DMS153 (cell line): ENCODE results near the gene SLC5A2.
A peak's percentile ranks its signal among the peaks of the same experiment; 100 is the strongest.

Source experiments
- DNase-seq: peaks from one replicate; lab custom pipeline; 2025; lab: John Stamatoyannopoulos, UW

The SLC5A2 gene

DNA sequence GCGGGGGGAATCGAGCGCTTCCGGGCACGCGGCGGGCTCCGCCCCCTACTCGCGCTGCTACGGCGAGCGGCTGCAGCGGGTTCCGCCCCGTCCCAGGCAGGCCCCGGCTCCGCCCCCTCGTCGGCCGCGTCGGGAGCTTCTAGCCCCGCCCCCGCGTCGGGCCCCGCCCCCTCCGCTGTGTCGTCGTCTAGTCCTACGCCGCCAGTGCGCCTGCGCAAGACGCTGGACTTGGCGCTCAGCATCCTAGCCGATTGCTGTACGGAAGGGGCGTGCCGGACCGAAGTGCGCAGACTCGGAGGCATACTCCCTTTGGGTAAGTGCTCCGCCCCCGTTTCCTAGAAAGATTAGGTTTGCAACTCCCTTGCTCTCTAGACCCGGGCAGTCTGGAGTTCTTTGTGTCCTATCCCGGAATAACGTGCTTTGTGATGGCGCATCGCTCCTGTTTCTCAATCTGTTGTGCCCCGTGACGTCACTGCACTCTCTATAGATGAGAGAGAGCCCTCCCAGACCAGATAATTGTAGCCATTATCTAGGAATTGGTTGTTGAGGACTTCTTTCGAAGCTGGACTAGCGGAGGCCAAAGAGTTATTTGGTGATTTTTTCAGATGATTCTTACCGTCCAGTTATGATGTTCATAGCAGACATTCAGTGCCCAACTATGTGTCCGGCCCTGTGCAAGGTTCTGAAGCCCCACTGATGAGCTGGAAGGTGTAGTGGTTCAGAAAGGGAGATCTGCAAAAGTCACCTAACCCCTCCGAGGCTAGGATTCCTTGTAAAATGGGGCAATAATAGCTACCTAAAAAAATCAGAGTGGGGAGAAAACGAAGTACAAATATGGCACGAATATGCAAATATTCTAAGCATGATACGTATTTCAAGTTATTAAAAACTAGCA, 23.0 kb upstream of the SLC5A2 start:
- peak; percentile 98 for DNase-seq

GRCh38 chr16:31460582-31461002, 22.3 kb upstream of the SLC5A2 start:
- no peak for DNase-seq

GRCh38 chr16:31461201-31461920, 21.6 kb upstream of the SLC5A2 start:
- DNase-seq, result no peak

GRCh38 chr16:31461921-31462804, 20.8 kb upstream of the SLC5A2 start:
- no peak for DNase-seq

DNA sequence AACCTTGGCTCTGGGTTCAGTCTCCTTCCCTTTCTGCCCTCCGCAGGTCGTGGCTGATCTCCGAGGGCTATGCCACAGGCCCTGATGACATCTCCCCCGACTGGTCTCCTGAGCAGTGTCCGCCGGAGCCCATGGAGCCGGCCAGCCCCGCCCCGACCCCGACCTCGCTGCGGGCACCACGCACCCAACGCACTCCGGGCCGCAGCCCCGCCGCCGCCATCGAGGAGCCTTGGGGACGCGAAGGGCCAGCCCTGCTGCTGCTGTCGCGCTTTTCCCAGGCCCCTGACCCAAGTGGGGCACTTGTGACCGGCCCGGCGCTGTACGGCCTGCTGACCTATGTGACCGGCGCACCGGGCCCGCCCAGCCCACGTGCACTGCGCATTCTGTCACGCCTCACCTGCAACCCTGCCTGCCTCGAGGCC, 18.6 kb upstream of the SLC5A2 start:
- no peak for DNase-seq

DNA sequence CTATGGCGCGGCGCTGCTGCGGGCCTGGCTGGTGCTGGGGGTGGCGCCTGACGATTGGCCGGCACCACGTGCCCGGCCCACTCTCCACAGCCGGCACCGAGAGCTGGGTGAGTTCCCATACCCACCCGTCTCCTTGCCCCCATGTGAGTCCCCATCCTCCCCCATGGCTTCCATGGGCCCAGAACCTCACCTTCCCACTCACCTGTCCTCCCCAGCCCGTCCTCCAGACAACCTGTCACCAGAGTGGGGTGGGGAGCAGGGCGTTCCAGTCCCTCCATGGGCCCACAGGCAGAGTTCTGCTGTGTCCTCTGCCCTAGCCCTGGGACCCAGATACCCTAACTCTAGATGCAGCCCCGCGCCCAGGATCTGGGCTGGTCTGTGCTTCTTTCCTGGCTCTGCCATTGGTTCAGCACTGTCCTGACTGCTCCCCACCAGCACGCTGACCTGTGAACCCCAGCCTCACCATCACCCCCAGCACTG, 18.1 kb upstream of the SLC5A2 start:
- no peak for DNase-seq

DNA sequence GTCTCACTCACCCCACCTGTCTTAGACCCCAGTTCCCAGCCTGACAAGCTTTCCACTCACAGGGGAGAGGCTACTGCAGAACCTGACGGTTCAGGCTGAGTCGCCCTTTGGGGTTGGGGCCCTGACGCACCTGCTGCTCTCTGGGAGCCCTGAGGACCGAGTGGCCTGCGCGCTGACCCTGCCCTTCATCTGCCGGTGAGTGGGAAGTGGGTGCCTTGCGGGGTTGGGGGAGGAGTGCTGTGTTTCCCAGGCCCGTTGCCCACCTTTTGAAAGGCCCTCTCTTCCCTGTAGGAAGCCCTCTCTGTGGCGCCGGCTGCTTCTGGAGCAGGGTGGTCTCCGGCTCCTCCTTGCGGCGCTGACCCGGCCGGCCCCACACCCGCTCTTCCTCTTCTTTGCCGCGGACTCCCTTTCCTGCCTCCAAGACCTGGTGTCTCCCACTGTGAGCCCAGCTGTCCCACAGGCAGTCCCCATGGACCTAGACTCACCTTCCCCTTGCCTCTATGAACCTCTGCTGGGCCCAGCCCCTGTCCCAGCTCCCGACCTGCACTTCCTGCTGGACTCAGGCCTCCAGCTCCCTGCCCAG, 17.0 kb upstream of the SLC5A2 start:
- no peak for DNase-seq

GRCh38 chr16:31466381-31466841, 16.5 kb upstream of the SLC5A2 start:
- no peak for DNase-seq

- no peak for DNase-seq
Observed at GRCh38 chr16:31467151-31467773, 15.7 kb upstream of the SLC5A2 start.

GRCh38 chr16:31467858-31468257, 15.1 kb upstream of the SLC5A2 start:
- no peak for DNase-seq

GRCh38 chr16:31470615-31471014, 12.3 kb upstream of the SLC5A2 start:
- no peak for DNase-seq

GRCh38 chr16:31471241-31471874, 11.6 kb upstream of the SLC5A2 start:
- no peak for DNase-seq

DNA sequence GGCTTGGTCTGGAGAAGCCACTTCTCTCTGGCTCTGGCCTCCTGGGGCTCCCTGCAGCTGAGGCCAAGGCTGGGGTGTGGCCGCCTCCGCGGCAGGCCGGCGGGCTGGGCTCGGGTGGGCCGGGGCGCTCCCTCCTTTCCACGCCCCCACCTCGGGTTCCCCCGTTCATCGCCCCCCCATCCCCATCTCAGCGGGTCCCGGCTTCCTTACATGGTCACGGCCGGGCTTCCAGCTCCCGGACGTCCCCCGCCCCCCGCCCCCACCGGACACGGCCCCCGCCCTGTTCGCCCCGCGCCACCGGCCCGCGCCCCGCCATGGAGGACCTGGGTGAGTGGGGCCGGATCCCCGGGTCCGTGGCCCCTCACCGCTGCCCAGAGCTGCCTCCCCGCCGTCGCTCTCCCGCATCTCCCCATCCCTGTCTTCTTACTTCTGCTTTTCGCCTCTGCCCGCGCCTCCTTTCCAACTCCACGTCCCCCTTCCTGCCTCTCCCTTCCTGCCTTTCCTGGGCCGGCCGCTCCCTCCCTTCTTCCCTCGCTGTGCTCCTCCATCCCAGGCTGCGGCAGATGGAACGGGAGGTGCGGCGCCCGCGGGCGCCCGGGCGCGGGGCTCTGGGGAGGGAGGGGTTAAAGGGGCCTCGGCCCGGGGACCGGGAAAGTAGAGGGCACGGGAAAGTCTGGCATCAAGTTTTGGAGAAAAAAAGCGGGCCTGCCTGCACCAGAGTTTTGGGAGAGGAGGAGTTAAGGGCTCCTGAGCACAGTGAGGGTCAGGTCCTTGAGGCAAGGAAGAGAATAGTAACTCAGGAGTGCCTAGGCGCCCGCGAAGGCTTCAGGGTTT, 10.8 kb upstream of the SLC5A2 start, which contains the start of gene TGFB1I1:
Gene TGFB1I1 (plus strand): TSS at position 278 of the 834 bp plus-strand sequence. CDS start 37 bp downstream, at position 315.
- no peak for DNase-seq

GRCh38 chr16:31472709-31473203, 10.2 kb upstream of the SLC5A2 start:
- peak; percentile 36 for DNase-seq

DNA sequence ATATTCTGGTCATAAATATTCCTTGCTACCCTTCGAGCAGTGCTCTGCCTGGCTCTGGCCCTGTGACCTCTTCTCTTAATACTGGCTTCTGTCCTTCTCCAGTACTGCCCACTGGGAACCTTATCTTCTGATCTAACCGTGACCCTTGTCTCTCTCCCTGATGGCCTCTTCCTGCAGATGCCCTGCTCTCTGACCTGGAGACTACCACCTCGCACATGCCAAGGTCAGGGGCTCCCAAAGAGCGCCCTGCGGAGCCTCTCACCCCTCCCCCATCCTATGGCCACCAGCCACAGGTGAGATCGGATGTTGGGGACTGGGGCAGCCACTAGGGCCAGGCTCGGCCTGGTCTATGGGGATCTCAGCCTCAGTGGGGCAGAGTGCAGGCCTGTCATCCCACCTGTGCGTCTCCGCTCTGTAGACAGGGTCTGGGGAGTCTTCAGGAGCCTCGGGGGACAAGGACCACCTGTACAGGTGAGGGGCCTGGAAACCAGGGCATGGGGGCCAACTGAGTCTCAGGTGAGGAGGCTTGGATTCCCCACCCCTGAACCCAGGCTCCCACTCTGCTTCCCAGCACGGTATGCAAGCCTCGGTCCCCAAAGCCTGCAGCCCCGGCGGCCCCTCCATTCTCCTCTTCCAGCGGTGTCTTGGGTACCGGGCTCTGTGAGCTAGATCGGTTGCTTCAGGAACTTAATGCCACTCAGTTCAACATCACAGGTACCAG, 9.5 kb upstream of the SLC5A2 start:
- no peak for DNase-seq

GRCh38 chr16:31474173-31474714, 8.7 kb upstream of the SLC5A2 start:
- no peak for DNase-seq

DNA sequence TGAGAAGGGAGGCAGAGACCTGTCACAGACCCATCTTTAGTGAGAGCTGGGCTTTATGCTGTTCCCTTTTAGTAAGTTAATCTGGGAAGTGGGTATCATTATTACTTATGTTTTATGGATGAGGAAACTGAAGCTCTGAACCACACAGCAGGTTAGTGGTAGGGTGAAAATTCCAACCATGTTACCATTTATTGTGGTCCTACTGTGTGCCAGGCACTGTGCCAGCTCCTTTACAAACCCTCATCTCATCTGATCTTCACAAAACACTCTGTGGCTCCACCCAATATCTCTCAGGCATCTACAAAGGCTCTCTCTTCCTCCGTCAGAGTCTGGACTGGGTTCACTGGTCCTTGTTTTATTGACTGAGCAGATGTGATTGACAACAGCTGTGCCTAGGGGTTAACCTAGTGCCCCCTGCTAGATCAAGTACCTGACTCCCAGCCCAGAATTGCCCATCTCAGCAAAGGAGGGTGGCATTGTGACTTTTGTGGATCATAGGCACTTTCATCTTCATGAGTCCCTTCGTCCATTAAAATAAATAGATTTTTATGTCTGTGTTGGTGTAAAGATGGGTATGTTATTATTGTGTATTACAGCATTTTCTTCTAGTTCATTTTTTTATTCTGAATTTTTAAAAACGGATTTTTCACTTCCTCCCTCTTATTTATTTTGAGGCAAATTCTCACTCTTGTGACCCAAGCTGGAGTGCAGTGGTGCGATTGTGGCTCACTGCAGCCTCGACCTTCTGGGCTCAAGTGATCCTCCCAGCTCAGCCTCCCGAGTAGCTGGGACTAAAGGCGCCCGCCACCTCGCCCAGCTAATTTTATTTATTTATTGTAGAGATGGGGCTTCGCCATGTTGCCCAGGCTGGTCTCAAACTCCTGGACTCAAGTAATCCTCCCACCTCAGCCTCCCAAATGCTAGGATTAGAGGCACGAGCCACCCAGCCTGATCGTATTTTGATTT, 7.9 kb upstream of the SLC5A2 start:
- no peak for DNase-seq
